SK-N-SH (cell line): ENCODE results near the gene ACP5. TPM values are rescaled to one million over a fixed set of nuclear protein-coding genes. Genes with fewer than 3 reads are reported as not detected.

ENCODE experiments used
- CHD2 ChIP-seq: fragments of 150-350 bp; IDR thresholded peaks from 2 replicates; pipeline ENCODE4 v1.6.1; 2018; ENCODE audit warnings: low read length; ENCODE audit not compliant: partially characterized antibody
- EZH2phosphoT487 ChIP-seq: fragments of 200-600 bp; sonication (generic); IDR thresholded peaks from 2 replicates; pipeline ENCODE4 v1.6.1; 2017; ENCODE audit warnings: low read depth, mixed run types, mild to moderate bottlenecking, antibody characterized with exemption, moderate library complexity, borderline replicate concordance
- FOSL2 ChIP-seq: IDR thresholded peaks from 2 replicates; pipeline ENCODE4 v1.4.0; 2012; ENCODE audit warnings: low read depth, mild to moderate bottlenecking, moderate library complexity, borderline replicate concordance
- GATA2 ChIP-seq: sonication (generic); formaldehyde crosslinking; IDR thresholded peaks from 2 replicates; pipeline ENCODE4 v1.5.0; 2020; ENCODE audit warnings: mild to moderate bottlenecking, missing genetic modification reagents
- IRF3 ChIP-seq: fragments of 150-350 bp; IDR thresholded peaks from 2 replicates; pipeline ENCODE4 v1.6.1; 2016; ENCODE audit warnings: mild to moderate bottlenecking, low read depth, low read length
- JUND ChIP-seq: IDR thresholded peaks from 2 replicates; pipeline ENCODE4 v1.4.0; 2012
- MEF2A ChIP-seq: IDR thresholded peaks from 2 replicates; pipeline ENCODE4 v1.4.0; 2012; ENCODE audit warnings: low read depth, borderline replicate concordance
- MXI1 ChIP-seq: IDR thresholded peaks from 2 replicates; pipeline ENCODE4 v1.6.1; 2012; ENCODE audit warnings: mild to moderate bottlenecking, low read depth, low read length, improper control_type of control experiment
- NFIC ChIP-seq: IDR thresholded peaks from 2 replicates; pipeline ENCODE4 v1.4.0; 2012; ENCODE audit warnings: borderline replicate concordance
- POLR2AphosphoS5 ChIP-seq: IDR thresholded peaks from 2 replicates; pipeline ENCODE4 v1.6.1; 2012; ENCODE audit warnings: low read depth, low read length
- RAD21 ChIP-seq: IDR thresholded peaks from 2 replicates; pipeline ENCODE4 v1.6.1; 2012; ENCODE audit warnings: mild to moderate bottlenecking, low read length
- RCOR1 ChIP-seq: fragments of 150-350 bp; IDR thresholded peaks from 2 replicates; pipeline ENCODE4 v1.6.1; 2017; ENCODE audit warnings: antibody characterized with exemption, low read length
- RXRA ChIP-seq: IDR thresholded peaks from 2 replicates; pipeline ENCODE4 v1.4.0; 2012; ENCODE audit warnings: low read depth, mild to moderate bottlenecking, borderline replicate concordance
- SIN3A ChIP-seq: IDR thresholded peaks from 2 replicates; pipeline ENCODE4 v1.6.1; 2012; ENCODE audit warnings: low read depth, mild to moderate bottlenecking, low read length, moderate library complexity, borderline replicate concordance
- TCF12 ChIP-seq: IDR thresholded peaks from 2 replicates; pipeline ENCODE4 v1.4.0; 2012
- TEAD4 ChIP-seq: IDR thresholded peaks from 2 replicates; pipeline ENCODE4 v1.4.0; 2012; ENCODE audit warnings: mild to moderate bottlenecking, borderline replicate concordance; ENCODE audit not compliant: insufficient read depth
- USF1 ChIP-seq: IDR thresholded peaks from 2 replicates; pipeline ENCODE4 v1.4.0; 2012; ENCODE audit warnings: low read depth, borderline replicate concordance
- polyA plus RNA-seq, 3 experiments: library from polyadenylated mRNA; depleted of rRNA; stranded (reverse); fragments of >200 nt; gene quantifications; 2 replicates each; pipeline ENCODE4 v1.2.3, GENCODE V29; 2012
- TF ChIP-seq, protein P1 (sequence below): fragments of 200-600 bp; sonication (generic); IDR thresholded peaks from 2 replicates; pipeline ENCODE4 v1.6.1; 2017; ENCODE audit warnings: antibody characterized with exemption, mild to moderate bottlenecking, moderate library complexity
- TF ChIP-seq, protein P2 (sequence below): fragments of 150-350 bp; IDR thresholded peaks from 2 replicates; pipeline ENCODE4 v1.6.1; 2017; ENCODE audit warnings: antibody characterized with exemption, low read length, low read depth, borderline replicate concordance

The ACP5 gene
- polyA plus RNA-seq, 1 of the 3 experiments (the other 2 are of a cell fraction), result 0.87 TPM

GRCh38 chr19:11528551-11529341, 48.7 kb downstream of the ACP5 start, which contains the start of gene ECSIT (continued):
- no peak for TF ChIP-seq JUND
- TF ChIP-seq, protein P1, sequence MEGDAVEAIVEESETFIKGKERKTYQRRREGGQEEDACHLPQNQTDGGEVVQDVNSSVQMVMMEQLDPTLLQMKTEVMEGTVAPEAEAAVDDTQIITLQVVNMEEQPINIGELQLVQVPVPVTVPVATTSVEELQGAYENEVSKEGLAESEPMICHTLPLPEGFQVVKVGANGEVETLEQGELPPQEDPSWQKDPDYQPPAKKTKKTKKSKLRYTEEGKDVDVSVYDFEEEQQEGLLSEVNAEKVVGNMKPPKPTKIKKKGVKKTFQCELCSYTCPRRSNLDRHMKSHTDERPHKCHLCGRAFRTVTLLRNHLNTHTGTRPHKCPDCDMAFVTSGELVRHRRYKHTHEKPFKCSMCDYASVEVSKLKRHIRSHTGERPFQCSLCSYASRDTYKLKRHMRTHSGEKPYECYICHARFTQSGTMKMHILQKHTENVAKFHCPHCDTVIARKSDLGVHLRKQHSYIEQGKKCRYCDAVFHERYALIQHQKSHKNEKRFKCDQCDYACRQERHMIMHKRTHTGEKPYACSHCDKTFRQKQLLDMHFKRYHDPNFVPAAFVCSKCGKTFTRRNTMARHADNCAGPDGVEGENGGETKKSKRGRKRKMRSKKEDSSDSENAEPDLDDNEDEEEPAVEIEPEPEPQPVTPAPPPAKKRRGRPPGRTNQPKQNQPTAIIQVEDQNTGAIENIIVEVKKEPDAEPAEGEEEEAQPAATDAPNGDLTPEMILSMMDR, result no peak
- peak; percentile 95 for TF ChIP-seq MXI1
- no peak for TF ChIP-seq IRF3
- TF ChIP-seq GATA2 (CRISPR knock-in tag), result no peak
- no peak for TF ChIP-seq EZH2phosphoT487
- no peak; the same call in 1 of the 2 replicates for TF ChIP-seq FOSL2
- peak; percentile 97 for TF ChIP-seq CHD2
- TF ChIP-seq SIN3A, result peak; percentile 98
- TF ChIP-seq MEF2A, result no peak
- TF ChIP-seq RAD21, result no peak
- TF ChIP-seq POLR2AphosphoS5, result peak; percentile 69
- TF ChIP-seq, protein P2, sequence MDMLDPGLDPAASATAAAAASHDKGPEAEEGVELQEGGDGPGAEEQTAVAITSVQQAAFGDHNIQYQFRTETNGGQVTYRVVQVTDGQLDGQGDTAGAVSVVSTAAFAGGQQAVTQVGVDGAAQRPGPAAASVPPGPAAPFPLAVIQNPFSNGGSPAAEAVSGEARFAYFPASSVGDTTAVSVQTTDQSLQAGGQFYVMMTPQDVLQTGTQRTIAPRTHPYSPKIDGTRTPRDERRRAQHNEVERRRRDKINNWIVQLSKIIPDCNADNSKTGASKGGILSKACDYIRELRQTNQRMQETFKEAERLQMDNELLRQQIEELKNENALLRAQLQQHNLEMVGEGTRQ, result no peak
- TF ChIP-seq RXRA, result no peak
- TF ChIP-seq TCF12, result peak; percentile 30; the same call in 1 of the 2 replicates
- 0 out of 2 replicates have a peak, but pooled peaks have one; percentile 10 for TF ChIP-seq TEAD4
- no peak for TF ChIP-seq RCOR1
- TF ChIP-seq USF1, result no peak
- TF ChIP-seq NFIC, result 0 out of 2 replicates have a peak, but pooled peaks have one; percentile 13

Other genes with a start within 250 kb of the ACP5 start
- 25.0 and 27.0 TPM in 2 replicates for gene RAB3D, start 238.0 kb downstream of the ACP5 start, polyA plus RNA-seq (2012; rRNA removed)
- gene TMEM205, start 231.4 kb downstream of the ACP5 start, polyA plus RNA-seq (2012; rRNA removed), result 209 and 219 TPM in 2 replicates
- gene CCDC159, start 231.1 kb downstream of the ACP5 start, polyA plus RNA-seq (2012; rRNA removed), result 25.2 and 30.1 TPM in 2 replicates
- 18.9 and 26.2 TPM in 2 replicates for gene PLPPR2, start 222.2 kb downstream of the ACP5 start, polyA plus RNA-seq (2012; rRNA removed)
- gene SWSAP1, start 203.0 kb downstream of the ACP5 start, polyA plus RNA-seq (2012; rRNA removed), result 2.8 and 3.0 TPM in 2 replicates
- gene EPOR, start 193.3 kb downstream of the ACP5 start, polyA plus RNA-seq (2012; rRNA removed), result 15.4 and 16.8 TPM in 2 replicates
- gene RGL3, start 158.3 kb downstream of the ACP5 start, polyA plus RNA-seq (2012; rRNA removed), result 13.3 and 13.5 TPM in 2 replicates
- 3.2 and 4.2 TPM in 2 replicates for gene ODAD3, start 142.5 kb downstream of the ACP5 start, polyA plus RNA-seq (2012; rRNA removed)
- 198 and 502 TPM in 2 replicates for gene PRKCSH, start 142.0 kb downstream of the ACP5 start, polyA plus RNA-seq (2012; rRNA removed)
- gene ELAVL3, start 96.6 kb downstream of the ACP5 start, polyA plus RNA-seq (2012; rRNA removed), result 0.48 and 0.68 TPM in 2 replicates
- 14.5 and 14.7 TPM in 2 replicates for gene ZNF653, start 71.8 kb downstream of the ACP5 start, polyA plus RNA-seq (2012; rRNA removed)
- 35.6 and 43.8 TPM in 2 replicates for gene ECSIT, start 48.5 kb downstream of the ACP5 start, polyA plus RNA-seq (2012; rRNA removed)
- gene CNN1, start 38.8 kb downstream of the ACP5 start, polyA plus RNA-seq (2012; rRNA removed), result 4.6 and 6.6 TPM in 2 replicates
- 139 and 157 TPM in 2 replicates for gene ELOF1, start 18.4 kb downstream of the ACP5 start, polyA plus RNA-seq (2012; rRNA removed)
- 5.8 and 9.1 TPM in 2 replicates for gene ZNF627, start 19.8 kb upstream of the ACP5 start, polyA plus RNA-seq (2012; rRNA removed)
- 1.5 and 2.2 TPM in 2 replicates for gene ZNF823, start 161.3 kb upstream of the ACP5 start, polyA plus RNA-seq (2012; rRNA removed)
- 3.2 and 5.5 TPM in 2 replicates for gene ZNF441, start 189.4 kb upstream of the ACP5 start, polyA plus RNA-seq (2012; rRNA removed)
- 0.77 and 1.6 TPM in 2 replicates for gene ZNF491, start 220.9 kb upstream of the ACP5 start, polyA plus RNA-seq (2012; rRNA removed)
- 2.0 and 2.5 TPM in 2 replicates for gene ZNF440, start 236.6 kb upstream of the ACP5 start, polyA plus RNA-seq (2012; rRNA removed)